ENCODE measurements around the gene NUP210L. TPM values are rescaled to one million over a fixed set of nuclear protein-coding genes. Genes with fewer than 3 reads are reported as not detected.

Gene NUP210L
- 0.02 TPM in 1 of 2 replicates, not detected in the other for total RNA-seq

- peak within 1 kb of the TSS; percentile 30 for H3K4me3 Mint-ChIP-seq
- intact Hi-C loops (cut with micrococcal nuclease) = loop anchor here (5.0 kb wide), 1 partner anchor 162 kb away; the partner anchor contains the start of gene RPS27
- DNase-seq = peak; percentile 59
- peaks cover 60% of the 10 kb centered on the region for H3K36me3 Mint-ChIP-seq (ENCODE audit: low read depth)
- H3K27me3 Mint-ChIP-seq = no peaks in the 10 kb centered on the region
- H3K27ac Mint-ChIP-seq = peak within 1 kb of the TSS; percentile 69
- H3K9me3 Mint-ChIP-seq = no peaks in the 10 kb centered on the region
- H3K4me1 Mint-ChIP-seq = peaks cover 42% of the 10 kb centered on the region
Measured at GRCh38 chr1:154154534-154155191, at the start of gene NUP210L. NUP210L (minus strand) TSS chr1:154155073.

GRCh38 chr1:154199563-154199879 is 44.6 kb upstream of the NUP210L start:
- H3K36me3 Mint-ChIP-seq (ENCODE audit: low read depth) = no peaks in the 10 kb centered on the region
- H3K4me1 Mint-ChIP-seq = peaks cover 2% of the 10 kb centered on the region
- H3K9me3 Mint-ChIP-seq = no peaks in the 10 kb centered on the region
- no peak overlapping the region for H3K27ac Mint-ChIP-seq
- peaks cover 4% of the 10 kb centered on the region for H3K27me3 Mint-ChIP-seq
- intact Hi-C loops (cut with micrococcal nuclease) = loop anchor here (1.0 kb wide), 1 partner anchor 73 kb away; the partner anchor contains the start of gene HAX1
- no peak for DNase-seq
- no peak overlapping the region for H3K4me3 Mint-ChIP-seq

GRCh38 chr1:154198756-154199562 is 44.1 kb upstream of the NUP210L start:
- H3K36me3 Mint-ChIP-seq (ENCODE audit: low read depth) = no peaks in the 10 kb centered on the region

GRCh38 chr1:154193821-154194220 is 38.9 kb upstream of the NUP210L start:
- peaks cover 7% of the 10 kb centered on the region for H3K4me1 Mint-ChIP-seq
- H3K27me3 Mint-ChIP-seq = peaks cover 36% of the 10 kb centered on the region
- H3K27ac Mint-ChIP-seq = no peak overlapping the region
- H3K9me3 Mint-ChIP-seq = no peaks in the 10 kb centered on the region
- intact Hi-C loops (cut with micrococcal nuclease) = no loop called here
- H3K4me3 Mint-ChIP-seq = no peak overlapping the region
- H3K36me3 Mint-ChIP-seq (ENCODE audit: low read depth) = no peaks in the 10 kb centered on the region
- DNase-seq = no peak

More at GRCh38 chr1:154198756-154199562, 44.1 kb upstream of the NUP210L start:
- DNase-seq = peak; percentile 83
- H3K27ac Mint-ChIP-seq = no peak overlapping the region
- H3K9me3 Mint-ChIP-seq = no peaks in the 10 kb centered on the region
- H3K27me3 Mint-ChIP-seq = peaks cover 7% of the 10 kb centered on the region
- H3K4me3 Mint-ChIP-seq = no peak overlapping the region
- intact Hi-C loops (cut with micrococcal nuclease) = loop anchor here (1.0 kb wide), 1 partner anchor 73 kb away; the partner anchor contains the start of gene HAX1
- H3K4me1 Mint-ChIP-seq = peaks cover 3% of the 10 kb centered on the region

GRCh38 chr1:154192476-154192875 is 37.6 kb upstream of the NUP210L start:
- Mint-ChIP-seq H3K4me1 (peaks cover 7% of the 10 kb centered on the region), H3K9me3 (no peaks in the 10 kb centered on the region), H3K36me3 (ENCODE audit: low read depth) (no peaks in the 10 kb centered on the region), H3K27me3 (peaks cover 36% of the 10 kb centered on the region), H3K4me3 (no peak overlapping the region), H3K27ac (no peak overlapping the region)
- intact Hi-C loops (cut with micrococcal nuclease) = no loop called here
- DNase-seq = no peak

- Mint-ChIP-seq H3K9me3 (no peaks in the 10 kb centered on the region), H3K4me1 (peaks cover 8% of the 10 kb centered on the region), H3K4me3 (no peak within 1 kb of the TSS), H3K36me3 (ENCODE audit: low read depth) (no peaks in the 10 kb centered on the region), H3K27me3 (peaks cover 36% of the 10 kb centered on the region), H3K27ac (no peak within 1 kb of the TSS)
- intact Hi-C loops (cut with micrococcal nuclease) = no loop called here
- no peak for DNase-seq
Measured at GRCh38 chr1:154191990-154192461, 37.2 kb upstream of the NUP210L start, which contains the start of gene TPM3. TPM3 (minus strand) TSS chr1:154192100; CDS start chr1:154192018, 82 bp downstream.

- no peak for DNase-seq
- no peak overlapping the region for H3K4me3 Mint-ChIP-seq
- peaks cover 38% of the 10 kb centered on the region for H3K27me3 Mint-ChIP-seq
- peaks cover 17% of the 10 kb centered on the region for H3K4me1 Mint-ChIP-seq
- H3K9me3 Mint-ChIP-seq = no peaks in the 10 kb centered on the region
- H3K27ac Mint-ChIP-seq = no peak overlapping the region
- H3K36me3 Mint-ChIP-seq (ENCODE audit: low read depth) = no peaks in the 10 kb centered on the region
- intact Hi-C loops (cut with micrococcal nuclease) = no loop called here
Measured at GRCh38 chr1:154190550-154190949, 35.7 kb upstream of the NUP210L start.

- Mint-ChIP-seq H3K27ac (no peak overlapping the region), H3K27me3 (peaks cover 20% of the 10 kb centered on the region), H3K36me3 (ENCODE audit: low read depth) (peaks cover 10% of the 10 kb centered on the region), H3K4me3 (no peak overlapping the region), H3K4me1 (peaks cover 19% of the 10 kb centered on the region), H3K9me3 (no peaks in the 10 kb centered on the region)
- intact Hi-C loops (cut with micrococcal nuclease) = loop anchor here (1.0 to 2.0 kb wide), 3 partner anchors 20 to 148 kb away; partner anchors contain the start of genes CFAP141 and HAX1
- DNase-seq = no peak
Measured at GRCh38 chr1:154186852-154187501, 32.1 kb upstream of the NUP210L start.

- intact Hi-C loops (cut with micrococcal nuclease) = loop anchor here (1.0 to 2.0 kb wide), 3 partner anchors 21 to 149 kb away; partner anchors contain the start of genes CFAP141 and HAX1
- H3K4me3 Mint-ChIP-seq = no peak overlapping the region
- peaks cover 24% of the 10 kb centered on the region for H3K4me1 Mint-ChIP-seq
- H3K9me3 Mint-ChIP-seq = no peaks in the 10 kb centered on the region
- H3K36me3 Mint-ChIP-seq (ENCODE audit: low read depth) = peaks cover 17% of the 10 kb centered on the region
- no peak overlapping the region for H3K27ac Mint-ChIP-seq
- peak; percentile 90 for DNase-seq
- H3K27me3 Mint-ChIP-seq = peaks cover 12% of the 10 kb centered on the region
Measured at GRCh38 chr1:154186177-154186576, 31.3 kb upstream of the NUP210L start.

- Mint-ChIP-seq H3K4me1 (peaks cover 49% of the 10 kb centered on the region), H3K9me3 (no peaks in the 10 kb centered on the region), H3K4me3 (peak overlapping the region; percentile 99), H3K27me3 (peaks cover 4% of the 10 kb centered on the region), H3K27ac (peak overlapping the region; percentile 100), H3K36me3 (ENCODE audit: low read depth) (peaks cover 41% of the 10 kb centered on the region)
- intact Hi-C loops (cut with micrococcal nuclease) = loop anchor here (2.0 to 5.0 kb wide), 3 partner anchors 144 to 260 kb away; partner anchors contain the start of genes GATAD2B and RPS27
- DNase-seq = peak; percentile 99
Measured at GRCh38 chr1:154183046-154183915, 28.4 kb upstream of the NUP210L start.

GRCh38 chr1:154182344-154183045 is 27.6 kb upstream of the NUP210L start:
- no peaks in the 10 kb centered on the region for H3K9me3 Mint-ChIP-seq
- intact Hi-C loops (cut with micrococcal nuclease) = loop anchor here (1.0 to 5.0 kb wide), 7 partner anchors 11 to 260 kb away; partner anchors contain the start of genes GATAD2B, HAX1, RPS27 and UBAP2L
- peak; percentile 94 for DNase-seq
- H3K4me3 Mint-ChIP-seq = peak overlapping the region; percentile 99
- peaks cover 57% of the 10 kb centered on the region for H3K4me1 Mint-ChIP-seq
- peaks cover 42% of the 10 kb centered on the region for H3K36me3 Mint-ChIP-seq (ENCODE audit: low read depth)
- peaks cover 4% of the 10 kb centered on the region for H3K27me3 Mint-ChIP-seq
- H3K27ac Mint-ChIP-seq = peak overlapping the region; percentile 100

GRCh38 chr1:154181944-154182343 is 27.1 kb upstream of the NUP210L start:
- Mint-ChIP-seq H3K4me1 (peaks cover 61% of the 10 kb centered on the region), H3K36me3 (ENCODE audit: low read depth) (peaks cover 47% of the 10 kb centered on the region), H3K4me3 (peak overlapping the region; percentile 99), H3K9me3 (no peaks in the 10 kb centered on the region), H3K27me3 (peaks cover 4% of the 10 kb centered on the region), H3K27ac (peak overlapping the region; percentile 100)
- no peak for DNase-seq
- intact Hi-C loops (cut with micrococcal nuclease) = loop anchor here (1.0 to 5.0 kb wide), 7 partner anchors 11 to 259 kb away; partner anchors contain the start of genes GATAD2B, HAX1, RPS27 and UBAP2L

All from activated CD4-positive, alpha-beta T cell treated with anti-CD3 and anti-CD28 coated beads, Interleukin-2, amount 10 ng/mL, durations not matched to agents 24 days and 14 days (primary cell).